ENCODE results near the gene GFOD2. TPM values are rescaled to one million over a fixed set of nuclear protein-coding genes. Genes with fewer than 3 reads are reported as not detected.

The GFOD2 gene
- total and polyA plus RNA-seq, 2 donors (not counting 3 experiments of a cell fraction or from before 2014, with no cell fraction given), result 38.1 to 47.5 TPM

GRCh38 chr16:67653128-67653788 is 65.9 kb downstream of the GFOD2 start:
- H3K9me1 ChIP-seq (replicated peaks; ENCODE audit: control insufficient read depth, extremely low read depth, insufficient read depth, low read length), result no peaks in the 10 kb centered on the region
- H3K4me1 ChIP-seq (ENCODE audit: control insufficient read depth, extremely low read depth, insufficient read depth, low read length), result peaks cover 5% of the 10 kb centered on the region
- ChIA-PET POLR2A (no interaction called here), CTCF (interaction anchor here (1.6 kb wide), 1 partner anchor 132 kb away, joined by 6 read pairs; no protein-coding TSS in a partner anchor)
- no peaks in the 10 kb centered on the region for H3K36me3 ChIP-seq (ENCODE audit: control insufficient read depth in 2 of 2, extremely low read depth in 1 of 2, insufficient read depth in 2 of 2, low read length in 2 of 2)
- TF ChIP-seq EZH2 (IDR thresholded peaks at IDR 0.05; ENCODE audit: borderline replicate concordance, low read depth, low read length, severe bottlenecking) (peak; percentile 70), CTCF (IDR thresholded peaks at IDR 0.05; ENCODE audit: extremely low read depth in 1 of 2, insufficient read depth in 1 of 2, low read depth in 1 of 2, low read length in 2 of 2) (peak in 1 of 2 donors; percentile 14), MAX (IDR thresholded peaks at IDR 0.05; ENCODE audit: insufficient read depth, insufficient read length) (no peak), MYC (IDR thresholded peaks at IDR 0.05; ENCODE audit: low read depth, low read length) (no peak), FOS (IDR thresholded peaks at IDR 0.05; ENCODE audit: borderline replicate concordance, insufficient read depth, low read length) (no peak), JUN (IDR thresholded peaks at IDR 0.05; ENCODE audit: borderline replicate concordance, insufficient read depth, insufficient read length, low read depth) (no peak), POLR2AphosphoS5 (IDR thresholded peaks at IDR 0.05; ENCODE audit: insufficient read depth, low read depth, low read length) (no peak), GATA2 (IDR thresholded peaks at IDR 0.05; ENCODE audit: insufficient read depth, insufficient read length, low read depth, low read length) (no peak)
- DNase-seq (ENCODE audit: low read depth, low spot score), result no peak
- H3K9ac ChIP-seq (replicated peaks; ENCODE audit: extremely low read depth, insufficient read depth, low read length), result no peak overlapping the region
- peaks cover 38 to 41% of the 10 kb centered on the region in 2 experiments for H3K27me3 ChIP-seq (ENCODE audit: control insufficient read depth in 2 of 2, insufficient read depth in 2 of 2, low read length in 2 of 2)
- no peaks in the 10 kb centered on the region for H3K79me2 ChIP-seq (ENCODE audit: control insufficient read depth, insufficient read depth, low read length)
- no TSS peak for BruUV-seq (replicated peaks)
- dilution Hi-C loops (cut with MboI; ENCODE audit: extremely low pct_ligation_motif_present, low sequenced_read_pairs) (no loop called here), intact Hi-C loops (cut with micrococcal nuclease) (no loop called here)
- no peak overlapping the region for H2AFZ ChIP-seq (ENCODE audit: low read depth, low read length)
- peak overlapping the region; percentile 43 for H3K4me2 ChIP-seq (ENCODE audit: insufficient read depth, low read length)
- no peak overlapping the region for H3K27ac ChIP-seq (ENCODE audit: insufficient read depth, low read depth, low read length)
- H4K20me1 ChIP-seq (replicated peaks; ENCODE audit: control insufficient read depth, extremely low read depth, insufficient read depth, low read length), result no peaks in the 10 kb centered on the region
- FAIRE-seq, result no peak
- peak overlapping the region in 2 of 3 experiments; percentile 26 to 31 for H3K4me3 ChIP-seq (replicated peaks in 1 of 3; ENCODE audit: insufficient read depth in 1 of 3, low read depth in 1 of 3, low read length in 3 of 3)
- H3K9me3 ChIP-seq (replicated peaks; ENCODE audit: control insufficient read depth, insufficient read depth, low read length), result no peaks in the 10 kb centered on the region
